H9 (cell line): Measurements from ENCODE around the gene JAKMIP1. TPM values are rescaled to one million over a fixed set of nuclear protein-coding genes. Genes with fewer than 3 reads are reported as not detected.

Experiments
- DNase-seq: peaks from one replicate; pipeline ENCODE4 v3.0.0-alpha.2; 2017
- H2AFZ ChIP-seq: one replicate; pipeline ENCODE4 v1.6.1; 2013; ENCODE audit warnings: mild to moderate bottlenecking, low read length, control low read depth, moderate library complexity
- H2AK5ac ChIP-seq: 2 replicates; pipeline ENCODE4 v1.6.1; 2013; ENCODE audit warnings: low read length, control low read depth, mixed read lengths; ENCODE audit not compliant: insufficient read length
- H2BK120ac ChIP-seq: one replicate; pipeline ENCODE4 v1.6.1; 2013; ENCODE audit warnings: low read depth, mild to moderate bottlenecking, low read length, control low read depth, inconsistent platforms; ENCODE audit not compliant: poor library complexity, severe bottlenecking
- H2BK12ac ChIP-seq: 2 replicates; pipeline ENCODE4 v1.6.1; 2013; ENCODE audit warnings: low read length, control low read depth, mixed read lengths, low read depth; ENCODE audit not compliant: insufficient read length
- H2BK15ac ChIP-seq: 2 replicates; pipeline ENCODE4 v1.6.1; 2013; ENCODE audit warnings: low read depth, low read length, control low read depth
- H2BK20ac ChIP-seq: one replicate; pipeline ENCODE4 v1.6.1; 2013; ENCODE audit warnings: low read depth, mild to moderate bottlenecking, low read length, control low read depth, inconsistent platforms; ENCODE audit not compliant: poor library complexity, severe bottlenecking
- H2BK5ac ChIP-seq: 2 replicates; pipeline ENCODE4 v1.6.1; 2013; ENCODE audit warnings: low read length, control low read depth, mixed read lengths; ENCODE audit not compliant: insufficient read length
- H3K14ac ChIP-seq: 2 replicates; pipeline ENCODE4 v1.6.1; 2013; ENCODE audit warnings: low read length, control low read depth; ENCODE audit not compliant: insufficient read depth
- H3K18ac ChIP-seq: 2 replicates; pipeline ENCODE4 v1.6.1; 2013; ENCODE audit warnings: low read depth, mild to moderate bottlenecking, mixed read lengths, low read length, control low read depth; ENCODE audit not compliant: insufficient read length
- H3K23ac ChIP-seq: 2 replicates; pipeline ENCODE4 v1.6.1; 2013; ENCODE audit warnings: low read length, control low read depth, mixed read lengths, low read depth; ENCODE audit not compliant: insufficient read length
- H3K23me2 ChIP-seq: 2 replicates; pipeline ENCODE4 v1.6.1; 2013; ENCODE audit warnings: low read depth, mild to moderate bottlenecking, mixed read lengths, low read length, control low read depth; ENCODE audit not compliant: insufficient read length, poor library complexity, severe bottlenecking
- H3K27ac ChIP-seq: 2 replicates; pipeline ENCODE4 v1.5.1; 2013; ENCODE audit warnings: low read length, control low read depth, mixed read lengths, low read depth; ENCODE audit not compliant: insufficient read length
- H3K27me3 ChIP-seq: 2 replicates; pipeline ENCODE4 v1.6.1; 2013; ENCODE audit warnings: low read length, control low read depth, inconsistent platforms; ENCODE audit not compliant: insufficient read depth
- H3K4ac ChIP-seq: 2 replicates; pipeline ENCODE4 v1.6.1; 2013; ENCODE audit warnings: low read depth, mild to moderate bottlenecking, control low read depth, inconsistent platforms, low read length, moderate library complexity
- H3K4me1 ChIP-seq: 2 replicates; pipeline ENCODE4 v1.6.1; 2013; ENCODE audit warnings: low read length, control low read depth, inconsistent platforms; ENCODE audit not compliant: insufficient read depth
- H3K4me2 ChIP-seq: 2 replicates; pipeline ENCODE4 v1.6.1; 2013; ENCODE audit warnings: low read length, control low read depth, mixed read lengths; ENCODE audit not compliant: insufficient read length, insufficient read depth
- H3K56ac ChIP-seq: 2 replicates; pipeline ENCODE4 v1.6.1; 2013; ENCODE audit warnings: low read depth, mild to moderate bottlenecking, mixed read lengths, low read length, control low read depth; ENCODE audit not compliant: insufficient read length
- H3K79me1 ChIP-seq: 2 replicates; pipeline ENCODE4 v1.6.1; 2013; ENCODE audit warnings: low read depth, mild to moderate bottlenecking, moderate library complexity, low read length, control low read depth, inconsistent platforms; ENCODE audit not compliant: insufficient read depth, poor library complexity, severe bottlenecking
- H3K79me2 ChIP-seq: 2 replicates; pipeline ENCODE4 v1.6.1; 2013; ENCODE audit warnings: low read length, control low read depth, inconsistent platforms; ENCODE audit not compliant: insufficient read depth
- H3K9ac ChIP-seq: 2 replicates; pipeline ENCODE4 v1.6.1; 2013; ENCODE audit warnings: low read length, control low read depth, mixed read lengths; ENCODE audit not compliant: insufficient read length; ENCODE audit errors: extremely low read depth
- H3K9me3 ChIP-seq: one replicate; pipeline ENCODE4 v1.6.1; 2013; ENCODE audit warnings: low read depth, low read length, inconsistent platforms; ENCODE audit not compliant: control insufficient read depth
- H3T11ph ChIP-seq: one replicate; pipeline ENCODE4 v1.6.1; 2013; ENCODE audit warnings: mild to moderate bottlenecking, low read length, control low read depth, inconsistent platforms
- H4K20me1 ChIP-seq: one replicate; pipeline ENCODE4 v1.6.1; 2013; ENCODE audit not compliant: control insufficient read depth, insufficient read length, insufficient read depth
- H4K5ac ChIP-seq: 2 replicates; pipeline ENCODE4 v1.6.1; 2013; ENCODE audit warnings: low read depth, mild to moderate bottlenecking, mixed read lengths, low read length, control low read depth; ENCODE audit not compliant: insufficient read length
- H4K8ac ChIP-seq: replicated peaks from 2 replicates; pipeline ENCODE4 v1.6.1; 2013; ENCODE audit warnings: low read length, control low read depth, mixed read lengths, low read depth; ENCODE audit not compliant: insufficient read length
- H4K91ac ChIP-seq: 2 replicates; pipeline ENCODE4 v1.6.1; 2013; ENCODE audit warnings: low read depth, mild to moderate bottlenecking, moderate library complexity, mixed read lengths, low read length, control low read depth; ENCODE audit not compliant: insufficient read length
- H3K27ac Mint-ChIP-seq, 3 experiments: 2 replicates in 2 of 3; 3 replicates in 1 of 3; pipeline ENCODE4 v1.8.0; 2020 to 2021; ENCODE audit warnings: mixed read lengths in 3 of 3, mild to moderate bottlenecking in 1 of 3, moderate library complexity in 1 of 3
- H3K27me3 Mint-ChIP-seq: 2 replicates; pipeline ENCODE4 v1.8.0; 2021; ENCODE audit warnings: low read depth, mild to moderate bottlenecking, moderate library complexity, mixed read lengths
- H3K36me3 Mint-ChIP-seq, 3 experiments: 2 replicates in 2 of 3; 3 replicates in 1 of 3; pipeline ENCODE4 v1.8.0; 2020 to 2021; ENCODE audit warnings: low read depth in 3 of 3, mixed read lengths in 3 of 3; ENCODE audit not compliant: insufficient read depth in 1 of 3
- H3K4me1 Mint-ChIP-seq, 2 experiments: 2 replicates each; pipeline ENCODE4 v1.8.0; 2020; ENCODE audit warnings: mixed read lengths in 2 of 2
- H3K4me3 Mint-ChIP-seq, 2 experiments: 2 replicates in 1 of 2; 3 replicates in 1 of 2; pipeline ENCODE4 v1.8.0; 2020 to 2021; ENCODE audit warnings: mild to moderate bottlenecking in 2 of 2, mixed read lengths in 2 of 2, moderate library complexity in 1 of 2
- H3K9me3 Mint-ChIP-seq, 2 experiments: 2 replicates in 1 of 2; 3 replicates in 1 of 2; pipeline ENCODE4 v1.8.0; 2020; ENCODE audit warnings: mild to moderate bottlenecking in 2 of 2, mixed read lengths in 2 of 2, moderate library complexity in 1 of 2
- CTCF ChIP-seq: fragments of 200-600 bp; sonication (generic); conservative IDR thresholded peaks from 3 replicates; pipeline ENCODE4 v1.8.0; 2021; ENCODE audit warnings: antibody characterized with exemption, mild to moderate bottlenecking
- WGBS: extraction: QIAGEN DNeasy Blood & Tissue Kit; methylation state at CpG from one replicate; pipeline ENCODE4 v1.1.7; 2013; ENCODE audit warnings: missing lambda C conversion rate, low lambda C conversion rate, mixed read lengths; ENCODE audit not compliant: insufficient read length; ENCODE audit errors: extremely low coverage; 5-methylcytosine and 5-hydroxymethylcytosine counted together
- total RNA-seq: library from RNA; stranded (reverse); gene quantifications from 2 replicates; pipeline ENCODE4 v1.2.1, GENCODE V29; 2021

The JAKMIP1 gene
- total RNA-seq, 1 experiment from 2014 or later, result 1.5 TPM

- Histone ChIP-seq H3K18ac (no peak overlapping the region), H2BK5ac (no peak overlapping the region), H4K91ac (no peak overlapping the region), H3K9ac (no peak overlapping the region), H4K5ac (no peak overlapping the region), H3K4me2 (no peak overlapping the region), H2BK15ac (no peak overlapping the region), H3K27ac (no peak overlapping the region), H2AK5ac (no peak overlapping the region), H4K8ac (no peak overlapping the region), H3K14ac (no peak overlapping the region), H2BK12ac (no peak overlapping the region), H2BK20ac (no peak overlapping the region), H3K27me3 (no peaks in the 10 kb centered on the region), H3K79me2 (no peaks in the 10 kb centered on the region), H2BK120ac (no peak overlapping the region), H3T11ph (no peak overlapping the region), H3K9me3 (no peaks in the 10 kb centered on the region), H3K56ac (no peak overlapping the region), H3K4me1 (peaks cover 2% of the 10 kb centered on the region; the same call in 1 of the 2 replicates), H3K23me2 (no peaks in the 10 kb centered on the region), H3K79me1 (no peaks in the 10 kb centered on the region), H4K20me1 (no peaks in the 10 kb centered on the region), H3K4ac (no peak overlapping the region), H2AFZ (no peak overlapping the region), H3K23ac (no peak overlapping the region)
- no peak for DNase-seq
- H3K27ac Mint-ChIP-seq, result no peak overlapping the region
- H3K36me3 Mint-ChIP-seq, result no peaks in the 10 kb centered on the region
- H3K4me1 Mint-ChIP-seq, result peaks cover 33 to 34% of the 10 kb centered on the region in 2 experiments
- WGBS, result no CpG with 5 or more reads among the region's 20 CpGs
- TF ChIP-seq CTCF, result no peak
- H3K9me3 Mint-ChIP-seq, result no peaks in the 10 kb centered on the region; a peak in 1 of 5 replicates
- no peaks in the 10 kb centered on the region; the same call in 1 of the 2 replicates for H3K27me3 Mint-ChIP-seq
- no peak overlapping the region for H3K4me3 Mint-ChIP-seq
Measured at GRCh38 chr4:6024313-6024960, 175.9 kb downstream of the JAKMIP1 start.
